B cell (primary cell): ENCODE results near the gene CFAP54. TPM values are rescaled to one million over a fixed set of nuclear protein-coding genes. Genes with fewer than 3 reads are reported as not detected.

ENCODE experiments used
- ATAC-seq: fragments of 200-7000 bp; cut with Tn5 transposase; one replicate; pipeline ENCODE4 v1.10.0; 2021; ENCODE audit warnings: low read depth, mild to moderate bottlenecking, moderate number of reproducible peaks, moderate library complexity
- CTCF ChIA-PET: fragments of 350-600 bp; sonication (Branson Sonifier 250); formaldehyde crosslinking; loops from one replicate; lab custom pipeline; 2021; ENCODE audit warnings: antibody characterized with exemption, inconsistent platforms; lab: Charles Lee
- POLR2A ChIA-PET: fragments of 350-600 bp; sonication (Branson Sonifier 250); formaldehyde crosslinking; loops from one replicate; lab custom pipeline; 2021; ENCODE audit warnings: antibody characterized with exemption; lab: Charles Lee
- DNase-seq: peaks from one replicate; pipeline ENCODE4 v3.0.0; 2013
- H2AFZ ChIP-seq: 2 replicates; pipeline ENCODE4 v1.6.1; 2012; ENCODE audit warnings: mild to moderate bottlenecking, low read depth, low read length; ENCODE audit not compliant: insufficient read depth, poor library complexity, severe bottlenecking
- H3K27ac ChIP-seq, 2 donors: 1 replicate in 1 of 2; 2 replicates in 1 of 2; pipeline ENCODE4 v1.5.1; 2012 to 2013; ENCODE audit warnings: low read length in 2 of 2, mild to moderate bottlenecking in 2 of 2, moderate library complexity in 1 of 2
- H3K27me3 ChIP-seq, 4 experiments: fragments of 200-600 bp in 1 of 4; sonication (generic) in 1 of 4; replicated peaks in 1 of 4; 1 replicate in 2 of 4; 2 replicates in 2 of 4; pipeline versions ENCODE4 v1.6.1 to v1.7.0; 2013 to 2016; ENCODE audit warnings: low read length in 3 of 4, mild to moderate bottlenecking in 2 of 4, mixed read lengths in 1 of 4, moderate library complexity in 1 of 4; ENCODE audit not compliant: insufficient read depth in 4 of 4, control insufficient read depth in 3 of 4; ENCODE audit errors: control extremely low read depth in 1 of 4
- H3K36me3 ChIP-seq, 2 experiments: replicated peaks in 1 of 2; 1 replicate in 1 of 2; 2 replicates in 1 of 2; pipeline versions ENCODE4 v1.6.1 to v1.7.1; 2013; ENCODE audit warnings: low read length in 1 of 2; ENCODE audit not compliant: insufficient read depth in 2 of 2, control insufficient read depth in 1 of 2; ENCODE audit errors: control extremely low read depth in 1 of 2, extremely low read depth in 1 of 2
- H3K4me1 ChIP-seq, 2 donors: fragments of 200-600 bp in 1 of 2; sonication (generic) in 1 of 2; 1 replicate in 1 of 2; 2 replicates in 1 of 2; pipeline versions ENCODE4 v1.5.1 to v1.6.1; 2013 to 2017; ENCODE audit warnings: low read length in 2 of 2; ENCODE audit not compliant: control insufficient read depth in 2 of 2, insufficient read depth in 2 of 2
- H3K4me2 ChIP-seq: replicated peaks from 2 replicates; pipeline ENCODE3; 2012; ENCODE audit warnings: mild to moderate bottlenecking, low read depth, low read length; ENCODE audit not compliant: poor library complexity, severe bottlenecking
- H3K4me3 ChIP-seq, 5 experiments: fragments of 200-600 bp in 1 of 5; sonication (generic) in 1 of 5; 1 replicate in 3 of 5; 2 replicates in 2 of 5; pipeline versions ENCODE4 v1.5.1 to v1.7.0; 2011 to 2016; ENCODE audit warnings: low read length in 4 of 5, mild to moderate bottlenecking in 4 of 5, low read depth in 2 of 5, control low read depth in 1 of 5, moderate library complexity in 1 of 5; ENCODE audit not compliant: insufficient read depth in 1 of 5; ENCODE audit errors: control extremely low read depth in 1 of 5, extremely low read depth in 1 of 5
- H3K79me2 ChIP-seq: fragments of 200-600 bp; sonication (generic); one replicate; pipeline ENCODE4 v1.6.0; 2016; ENCODE audit warnings: low read length; ENCODE audit not compliant: control insufficient read depth, insufficient read depth
- H3K9ac ChIP-seq: fragments of 200-600 bp; sonication (generic); 2 replicates; pipeline ENCODE4 v1.6.1; 2017; ENCODE audit warnings: mild to moderate bottlenecking, low read length, moderate library complexity
- H3K9me3 ChIP-seq, 3 donors: one replicate each; pipeline versions ENCODE4 v1.6.1 to v1.7.1; 2013; ENCODE audit warnings: low read length in 2 of 3; ENCODE audit not compliant: control insufficient read depth in 2 of 3, insufficient read depth in 1 of 3; ENCODE audit errors: control extremely low read depth in 1 of 3
- H4K20me1 ChIP-seq: 2 replicates; pipeline ENCODE4 v1.6.0; 2012; ENCODE audit warnings: mild to moderate bottlenecking, low read length; ENCODE audit not compliant: insufficient read depth, control insufficient read depth, poor library complexity, severe bottlenecking
- H3K27ac Mint-ChIP-seq: one replicate; pipeline ENCODE4 v1.8.0; 2021; ENCODE audit warnings: mixed read lengths
- H3K27me3 Mint-ChIP-seq: one replicate; pipeline ENCODE4 v1.8.0; 2021; ENCODE audit warnings: mixed read lengths
- H3K4me1 Mint-ChIP-seq: one replicate; pipeline ENCODE4 v1.8.0; 2021; ENCODE audit warnings: mixed read lengths
- H3K4me3 Mint-ChIP-seq: one replicate; pipeline ENCODE4 v1.8.0; 2021; ENCODE audit warnings: mixed read lengths
- H3K9me3 Mint-ChIP-seq: one replicate; pipeline ENCODE4 v1.8.0; 2022; ENCODE audit warnings: mixed read lengths; ENCODE audit not compliant: insufficient read depth
- EZH2 ChIP-seq: IDR thresholded peaks from 2 replicates; pipeline ENCODE4 v1.6.1; 2012; ENCODE audit warnings: borderline replicate concordance, low read depth, mild to moderate bottlenecking, moderate library complexity, low read length; ENCODE audit not compliant: insufficient read depth, poor library complexity, severe bottlenecking
- WGBS: methylation state at CpG from one replicate; pipeline ENCODE4 v1.1.5; 2013; ENCODE audit warnings: missing lambda C conversion rate; ENCODE audit not compliant: insufficient coverage; 5-methylcytosine and 5-hydroxymethylcytosine counted together
- intact Hi-C: fragments of 100-400 bp; cut with micrococcal nuclease; formaldehyde crosslinking; loops from one replicate; pipeline ENCODE4 v1.10.0; 2022
- polyA plus RNA-seq: library from polyadenylated mRNA; depleted of rRNA; stranded (reverse); fragments of >200 nt; gene quantifications from 2 replicates; pipeline ENCODE4 v1.2.3, GENCODE V29; 2012
- total RNA-seq, 2 donors: library from RNA; stranded (reverse); fragments of 120-200 nt in 1 of 2; gene quantifications; 1 replicate in 1 of 2; 2 replicates in 1 of 2; pipeline versions ENCODE4 v1.2.3 to v1.2.4, GENCODE V29; 2013 to 2022
- TF ChIP-seq, protein P1 (sequence below): fragments of 200-600 bp; IDR thresholded peaks from one replicate; pipeline ENCODE4 v1.8.0; 2022; ENCODE audit warnings: antibody characterized with exemption, mild to moderate bottlenecking

Gene CFAP54
- total and polyA plus RNA-seq, 2 donors (not counting 1 experiment from before 2014, with no cell fraction given) = 0.12 to 0.76 TPM

- ATAC-seq = peak; percentile 85
- intact Hi-C loops = loop anchor here (1.0 to 10.0 kb wide), 7 partner anchors 332 to 1738 kb away; partner anchors contain the start of genes APAF1, CDK17, IKBIP and LTA4H
Measured at GRCh38 chr12:96906849-96907670, 417.7 kb downstream of the CFAP54 start, which contains the start of gene NEDD1. TSS of gene NEDD1 (plus strand) at chr12:96907257. CDS start at chr12:96909760, 2,503 bp downstream.

More at GRCh38 chr12:96906849-96907670, 417.7 kb downstream of the CFAP54 start, which contains the start of gene NEDD1:
- Mint-ChIP-seq H3K9me3 (no peaks in the 10 kb centered on the region), H3K4me1 (peaks cover 42% of the 10 kb centered on the region), H3K4me3 (peak within 1 kb of the TSS; percentile 97), H3K27me3 (no peaks in the 10 kb centered on the region), H3K27ac (peak within 1 kb of the TSS; percentile 97)
- Histone ChIP-seq H2AFZ (peak within 1 kb of the TSS; percentile 93), H3K4me1 (peaks cover 17 to 21% of the 10 kb centered on the region in 2 donors), H4K20me1 (no peaks in the 10 kb centered on the region), H3K79me2 (peaks cover 34% of the 10 kb centered on the region), H3K27me3 (no peaks in the 10 kb centered on the region), H3K27ac (peak within 1 kb of the TSS; percentile 91 to 96), H3K9ac (peak within 1 kb of the TSS; percentile 96), H3K4me2 (peak within 1 kb of the TSS; percentile 73), H3K4me3 (peak within 1 kb of the TSS; percentile 82 to 98 (median 94)), H3K9me3 (no peaks in the 10 kb centered on the region), H3K36me3 (no peaks in the 10 kb centered on the region)
- peak; percentile 89 for DNase-seq
- ChIA-PET CTCF (interaction anchor here (0.9 kb wide), 1 partner anchor 400 kb away, joined by 3 read pairs; no protein-coding TSS in a partner anchor), POLR2A (interaction anchor here (0.6 kb wide), 2 partner anchors 398 to 1660 kb away, joined by 3 to 4 read pairs; no protein-coding TSS in a partner anchor)
- under 1% methylated on average over 67 of the region's 68 CpGs for WGBS
- TF ChIP-seq, protein P1, sequence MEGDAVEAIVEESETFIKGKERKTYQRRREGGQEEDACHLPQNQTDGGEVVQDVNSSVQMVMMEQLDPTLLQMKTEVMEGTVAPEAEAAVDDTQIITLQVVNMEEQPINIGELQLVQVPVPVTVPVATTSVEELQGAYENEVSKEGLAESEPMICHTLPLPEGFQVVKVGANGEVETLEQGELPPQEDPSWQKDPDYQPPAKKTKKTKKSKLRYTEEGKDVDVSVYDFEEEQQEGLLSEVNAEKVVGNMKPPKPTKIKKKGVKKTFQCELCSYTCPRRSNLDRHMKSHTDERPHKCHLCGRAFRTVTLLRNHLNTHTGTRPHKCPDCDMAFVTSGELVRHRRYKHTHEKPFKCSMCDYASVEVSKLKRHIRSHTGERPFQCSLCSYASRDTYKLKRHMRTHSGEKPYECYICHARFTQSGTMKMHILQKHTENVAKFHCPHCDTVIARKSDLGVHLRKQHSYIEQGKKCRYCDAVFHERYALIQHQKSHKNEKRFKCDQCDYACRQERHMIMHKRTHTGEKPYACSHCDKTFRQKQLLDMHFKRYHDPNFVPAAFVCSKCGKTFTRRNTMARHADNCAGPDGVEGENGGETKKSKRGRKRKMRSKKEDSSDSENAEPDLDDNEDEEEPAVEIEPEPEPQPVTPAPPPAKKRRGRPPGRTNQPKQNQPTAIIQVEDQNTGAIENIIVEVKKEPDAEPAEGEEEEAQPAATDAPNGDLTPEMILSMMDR = no peak
- TF ChIP-seq EZH2 = no peak
